Measurements from ENCODE around the gene POF1B. TPM values are rescaled to one million over a fixed set of nuclear protein-coding genes. Genes with fewer than 3 reads are reported as not detected.
"Not testable (repeated sequence)": the region's sequence is repeated elsewhere in the genome, so short reads cannot be mapped to it uniquely, and the experiment has no call there.

The POF1B gene
- total RNA-seq, 1 donor from 2014 or later, result not detected

- H3K27ac Mint-ChIP-seq; H3K36me3 Mint-ChIP-seq (ENCODE audit: low read depth); intact Hi-C loops (cut with micrococcal nuclease); H3K27me3 Mint-ChIP-seq (ENCODE audit: low read depth); H3K4me3 Mint-ChIP-seq (ENCODE audit: low read depth); H3K4me1 Mint-ChIP-seq (ENCODE audit: low read depth); DNase-seq (ENCODE audit: low spot score); H3K9me3 Mint-ChIP-seq: not testable (repeated sequence)
These were observed 68.1 kb downstream of the POF1B start for GRCh38 chrX:85311348-85311747.

GRCh38 chrX:85309717-85310116, 69.7 kb downstream of the POF1B start:
- DNase-seq (ENCODE audit: low spot score), result no peak
- H3K27me3 Mint-ChIP-seq (ENCODE audit: low read depth), result no peaks in the 10 kb centered on the region
- intact Hi-C loops (cut with micrococcal nuclease), result no loop called here
- H3K9me3 Mint-ChIP-seq, result no peaks in the 10 kb centered on the region
- H3K36me3 Mint-ChIP-seq (ENCODE audit: low read depth), result no peaks in the 10 kb centered on the region
- no peaks in the 10 kb centered on the region for H3K4me1 Mint-ChIP-seq (ENCODE audit: low read depth)
- no peak overlapping the region for H3K27ac Mint-ChIP-seq
- H3K4me3 Mint-ChIP-seq (ENCODE audit: low read depth), result no peak overlapping the region

- Mint-ChIP-seq H3K4me1 (ENCODE audit: low read depth) (no peaks in the 10 kb centered on the region), H3K27ac (no peak overlapping the region), H3K27me3 (ENCODE audit: low read depth) (no peaks in the 10 kb centered on the region), H3K9me3 (no peaks in the 10 kb centered on the region), H3K36me3 (ENCODE audit: low read depth) (no peaks in the 10 kb centered on the region), H3K4me3 (ENCODE audit: low read depth) (no peak overlapping the region)
- no peak for DNase-seq (ENCODE audit: low spot score)
- intact Hi-C loops (cut with micrococcal nuclease), result no loop called here
These were observed 75.9 kb downstream of the POF1B start for GRCh38 chrX:85303544-85303943.

- Mint-ChIP-seq H3K36me3 (ENCODE audit: low read depth) (no peaks in the 10 kb centered on the region), H3K9me3 (peaks cover 8% of the 10 kb centered on the region)
These were observed 90.3 kb downstream of the POF1B start for GRCh38 chrX:85288992-85289723.

GRCh38 chrX:85285286-85285685, 94.2 kb downstream of the POF1B start:
- H3K27me3 Mint-ChIP-seq (ENCODE audit: low read depth); H3K4me3 Mint-ChIP-seq (ENCODE audit: low read depth); DNase-seq (ENCODE audit: low spot score); H3K4me1 Mint-ChIP-seq (ENCODE audit: low read depth); H3K36me3 Mint-ChIP-seq (ENCODE audit: low read depth); H3K27ac Mint-ChIP-seq; H3K9me3 Mint-ChIP-seq; intact Hi-C loops (cut with micrococcal nuclease): not testable (repeated sequence)

More at GRCh38 chrX:85288992-85289723, 90.3 kb downstream of the POF1B start:
- no peak for DNase-seq (ENCODE audit: low spot score)
- no peaks in the 10 kb centered on the region for H3K27me3 Mint-ChIP-seq (ENCODE audit: low read depth)
- no peak overlapping the region for H3K4me3 Mint-ChIP-seq (ENCODE audit: low read depth)
- intact Hi-C loops (cut with micrococcal nuclease), result no loop called here
- H3K4me1 Mint-ChIP-seq (ENCODE audit: low read depth), result no peaks in the 10 kb centered on the region
- H3K27ac Mint-ChIP-seq, result no peak overlapping the region

- intact Hi-C loops (cut with micrococcal nuclease), result no loop called here
- Mint-ChIP-seq H3K36me3 (ENCODE audit: low read depth) (no peaks in the 10 kb centered on the region), H3K4me3 (ENCODE audit: low read depth) (peak overlapping the region; percentile 94), H3K27ac (peak overlapping the region; percentile 72), H3K9me3 (no peaks in the 10 kb centered on the region), H3K27me3 (ENCODE audit: low read depth) (peaks cover 22% of the 10 kb centered on the region), H3K4me1 (ENCODE audit: low read depth) (peaks cover 8% of the 10 kb centered on the region)
- no peak for DNase-seq (ENCODE audit: low spot score)
These were observed 134.8 kb downstream of the POF1B start for GRCh38 chrX:85244450-85245211.

GRCh38 chrX:85243761-85244449, 135.6 kb downstream of the POF1B start, which contains the start of the genes SATL1 and ZNF711:
Gene SATL1, minus strand, starts transcription at chrX:85243779. Its CDS starts 134,811 bp downstream, at chrX:85108968.
Gene ZNF711, plus strand, starts transcription at chrX:85243991. Its CDS starts 3,582 bp downstream, at chrX:85247573.
- H3K4me1 Mint-ChIP-seq (ENCODE audit: low read depth), result peaks cover 8% of the 10 kb centered on the region
- peak within 1 kb of the TSS; percentile 72 for H3K27ac Mint-ChIP-seq
- peak within 1 kb of the TSS; percentile 94 for H3K4me3 Mint-ChIP-seq (ENCODE audit: low read depth)
- no peak for DNase-seq (ENCODE audit: low spot score)
- peaks cover 22% of the 10 kb centered on the region for H3K27me3 Mint-ChIP-seq (ENCODE audit: low read depth)
- intact Hi-C loops (cut with micrococcal nuclease), result no loop called here
- no peaks in the 10 kb centered on the region for H3K9me3 Mint-ChIP-seq
- H3K36me3 Mint-ChIP-seq (ENCODE audit: low read depth), result no peaks in the 10 kb centered on the region

- Mint-ChIP-seq H3K36me3 (ENCODE audit: low read depth) (no peaks in the 10 kb centered on the region), H3K27me3 (ENCODE audit: low read depth) (peaks cover 22% of the 10 kb centered on the region), H3K9me3 (no peaks in the 10 kb centered on the region), H3K4me1 (ENCODE audit: low read depth) (peaks cover 8% of the 10 kb centered on the region), H3K4me3 (ENCODE audit: low read depth) (peak overlapping the region; percentile 33), H3K27ac (no peak overlapping the region)
- no peak for DNase-seq (ENCODE audit: low spot score)
- intact Hi-C loops (cut with micrococcal nuclease), result no loop called here
These were observed 136.3 kb downstream of the POF1B start for GRCh38 chrX:85243155-85243554.

Other genes starting within 250 kb of the POF1B start
- not detected in 2 replicates for gene SATL1, start 135.9 kb downstream of the POF1B start, total RNA-seq
- 0.46 and 0.48 TPM in 2 replicates for gene ZNF711, start 135.7 kb downstream of the POF1B start, total RNA-seq

All from activated T-helper 2 cell treated with anti-CD3 and anti-CD28 coated beads, Interferon-gamma antibody, Interleukin-2, Interleukin-4, amounts not matched to agents 10 μg/mL and 5 μg/mL and 100 μg/mL, durations not matched to agents 14 hours and 24 hours and 36 hours (primary cell).